Liver (tissue), 9 donors: Measurements from ENCODE around the gene CHORDC1. TPM values are rescaled to one million over a fixed set of nuclear protein-coding genes. Genes with fewer than 3 reads are reported as not detected.

ENCODE experiments used
- DNase-seq: peaks from one replicate; pipeline ENCODE4 v3.0.0-alpha.2; 2017; ENCODE audit warnings: low spot score
- H3K27ac ChIP-seq, 2 donors: one replicate each; pipeline ENCODE4 v1.7.0; 2013; ENCODE audit warnings: inconsistent platforms in 2 of 2, low read length in 2 of 2, control low read depth in 1 of 2, low read depth in 1 of 2, mild to moderate bottlenecking in 1 of 2
- H3K27me3 ChIP-seq, 4 donors: one replicate each; pipeline versions ENCODE4 v1.6.1 to v1.7.0; 2013; ENCODE audit warnings: low read length in 3 of 4, inconsistent platforms in 1 of 4, mild to moderate bottlenecking in 1 of 4, moderate library complexity in 1 of 4; ENCODE audit not compliant: control insufficient read depth in 4 of 4, insufficient read depth in 4 of 4
- H3K36me3 ChIP-seq, 4 donors: one replicate each; pipeline versions ENCODE4 v1.6.1 to v1.7.0; 2013; ENCODE audit warnings: low read length in 3 of 4, mild to moderate bottlenecking in 3 of 4, low read depth in 1 of 4, moderate library complexity in 1 of 4; ENCODE audit not compliant: control insufficient read depth in 4 of 4, insufficient read depth in 3 of 4
- H3K4me1 ChIP-seq, 4 donors: one replicate each; pipeline versions ENCODE4 v1.6.1 to v1.7.0; 2013; ENCODE audit warnings: low read length in 3 of 4, mild to moderate bottlenecking in 3 of 4, moderate library complexity in 1 of 4; ENCODE audit not compliant: control insufficient read depth in 4 of 4, insufficient read depth in 4 of 4
- H3K4me3 ChIP-seq, 3 donors: one replicate each; pipeline versions ENCODE4 v1.6.1 to v1.7.0; 2013; ENCODE audit warnings: low read length in 3 of 3, control low read depth in 1 of 3, low read depth in 1 of 3, mild to moderate bottlenecking in 1 of 3
- H3K9ac ChIP-seq, 2 donors: one replicate each; pipeline ENCODE4 v1.7.0; 2013; ENCODE audit warnings: low read length in 2 of 2, mild to moderate bottlenecking in 2 of 2, moderate library complexity in 2 of 2, control low read depth in 1 of 2, low read depth in 1 of 2
- H3K9me3 ChIP-seq, 4 donors: one replicate each; pipeline versions ENCODE4 v1.6.1 to v1.7.0; 2013; ENCODE audit warnings: low read length in 3 of 4; ENCODE audit not compliant: control insufficient read depth in 4 of 4
- EGR1 ChIP-seq, 2 donors: IDR thresholded peaks; 2 replicates each; pipeline ENCODE4 v1.6.1; 2016 to 2018; ENCODE audit warnings: antibody characterized with exemption in 2 of 2, low read depth in 2 of 2
- FOXA1 ChIP-seq: IDR thresholded peaks from 2 replicates; pipeline ENCODE4 v1.6.1; 2016; ENCODE audit warnings: antibody characterized with exemption
- FOXA2 ChIP-seq: IDR thresholded peaks from 2 replicates; pipeline ENCODE4 v1.6.1; 2016; ENCODE audit warnings: antibody characterized with exemption
- GABPA ChIP-seq, 2 donors: IDR thresholded peaks in 1 of 2; conservative IDR thresholded peaks in 1 of 2; 2 replicates each; pipeline ENCODE4 v1.6.1; 2016; ENCODE audit warnings: antibody characterized with exemption in 2 of 2, mild to moderate bottlenecking in 1 of 2, moderate library complexity in 1 of 2
- HNF4A ChIP-seq, 2 donors: conservative IDR thresholded peaks; 2 replicates each; pipeline ENCODE4 v1.6.1; 2016; ENCODE audit warnings: antibody characterized with exemption in 2 of 2, mild to moderate bottlenecking in 2 of 2
- JUND ChIP-seq, 2 donors: IDR thresholded peaks; 2 replicates each; pipeline ENCODE4 v1.6.1; 2016; ENCODE audit warnings: antibody characterized with exemption in 2 of 2
- MAX ChIP-seq: IDR thresholded peaks from 2 replicates; pipeline ENCODE4 v1.6.1; 2016; ENCODE audit warnings: antibody characterized with exemption
- RAD21 ChIP-seq, 2 donors: IDR thresholded peaks; 2 replicates each; pipeline ENCODE4 v1.6.1; 2016; ENCODE audit warnings: antibody characterized with exemption in 2 of 2, mild to moderate bottlenecking in 2 of 2
- REST ChIP-seq: IDR thresholded peaks from 2 replicates; pipeline ENCODE4 v1.6.1; 2016; ENCODE audit warnings: antibody characterized with exemption, mild to moderate bottlenecking
- RXRA ChIP-seq, 2 donors: IDR thresholded peaks; 2 replicates each; pipeline ENCODE4 v1.6.1; 2017 to 2018; ENCODE audit warnings: antibody characterized with exemption in 2 of 2, mild to moderate bottlenecking in 1 of 2
- SP1 ChIP-seq: IDR thresholded peaks from 2 replicates; pipeline ENCODE4 v1.6.1; 2018; ENCODE audit warnings: antibody characterized with exemption, mild to moderate bottlenecking
- TAF1 ChIP-seq: conservative IDR thresholded peaks from 2 replicates; pipeline ENCODE4 v1.6.1; 2016; ENCODE audit warnings: antibody characterized with exemption, mild to moderate bottlenecking
- WGBS: extraction: QIAGEN DNeasy Blood & Tissue Kit; methylation state at CpG from one replicate; pipeline ENCODE4 v1.1.7; 2013; 5-methylcytosine and 5-hydroxymethylcytosine counted together
- polyA plus RNA-seq, 2 donors: library from polyadenylated mRNA; stranded (reverse) in 1 of 2; unstranded in 1 of 2; fragments of 200-250 nt in 1 of 2; fragments of >200 nt in 1 of 2; fragmentation: Nextera tagmentation in 1 of 2; extraction: Ambion mirVana in 1 of 2; gene quantifications; one replicate each; pipeline versions ENCODE4 v1.2.1 to v1.2.3, GENCODE V29; 2013 to 2015
- total RNA-seq, 2 donors: library from RNA; depleted of rRNA; stranded (reverse); fragments of >200 nt; gene quantifications; one replicate each; pipeline ENCODE4 v1.2.3, GENCODE V29; 2014
- TF ChIP-seq, protein P1 (sequence below): IDR thresholded peaks from 2 replicates; pipeline ENCODE4 v1.6.1; 2016; ENCODE audit warnings: antibody characterized with exemption
- TF ChIP-seq, protein P2 (sequence below): fragments of 150-350 bp; IDR thresholded peaks from 2 replicates; pipeline ENCODE4 v1.5.1; 2017; ENCODE audit warnings: improper control_type of control experiment, low read depth, low read length; ENCODE audit not compliant: missing input control
- donor health status: healthy.
- donor health status: healthy.
- donor health status: healthy.
- donor health status: healthy.
- donor health status: healthy.

CHORDC1 gene
- total and polyA plus RNA-seq, 4 donors, result 9.4 to 39.5 (median 16.7) TPM

- H3K4me3 ChIP-seq, result no peak overlapping the region
- 85% methylated on average over 3 of the region's 3 CpGs for WGBS
Measured at GRCh38 chr11:90252053-90252452, 29.2 kb upstream of the CHORDC1 start.

GRCh38 chr11:90251599-90251998 lies 28.8 kb upstream of the CHORDC1 start:
- Histone ChIP-seq H3K27me3 (no peaks in the 10 kb centered on the region), H3K4me3 (no peak overlapping the region), H3K4me1 (no peaks in the 10 kb centered on the region), H3K9ac (peak overlapping the region in 1 of 2 donors; percentile 27), H3K36me3 (no peaks in the 10 kb centered on the region), H3K27ac (no peak overlapping the region), H3K9me3 (no peaks in the 10 kb centered on the region)
- DNase-seq, result no peak
- WGBS, result 79% methylated on average over 2 of the region's 2 CpGs
- no peak for TF ChIP-seq HNF4A (conservative IDR thresholded peaks at IDR 0.05)
- TF ChIP-seq RXRA (IDR thresholded peaks at IDR 0.05), result no peak

More at GRCh38 chr11:90252053-90252452, 29.2 kb upstream of the CHORDC1 start:
- no peak overlapping the region for H3K27ac ChIP-seq
- no peak for DNase-seq
- H3K27me3 ChIP-seq, result no peaks in the 10 kb centered on the region
- no peaks in the 10 kb centered on the region for H3K36me3 ChIP-seq
- H3K9me3 ChIP-seq, result no peaks in the 10 kb centered on the region
- H3K9ac ChIP-seq, result no peak overlapping the region
- H3K4me1 ChIP-seq, result no peaks in the 10 kb centered on the region
- TF ChIP-seq RAD21 (IDR thresholded peaks at IDR 0.05), result no peak
- no peak for TF ChIP-seq TAF1
- no peak for TF ChIP-seq GABPA (IDR thresholded peaks at IDR 0.05 in 1 of 2, conservative IDR thresholded peaks at IDR 0.05 in 1 of 2)
- TF ChIP-seq REST, result no peak
- TF ChIP-seq HNF4A (conservative IDR thresholded peaks at IDR 0.05), result no peak
- TF ChIP-seq MAX, result no peak
- no peak for TF ChIP-seq JUND (IDR thresholded peaks at IDR 0.05)
- no peak for TF ChIP-seq FOXA2
- no peak for TF ChIP-seq FOXA1
- no peak for TF ChIP-seq SP1

DNA sequence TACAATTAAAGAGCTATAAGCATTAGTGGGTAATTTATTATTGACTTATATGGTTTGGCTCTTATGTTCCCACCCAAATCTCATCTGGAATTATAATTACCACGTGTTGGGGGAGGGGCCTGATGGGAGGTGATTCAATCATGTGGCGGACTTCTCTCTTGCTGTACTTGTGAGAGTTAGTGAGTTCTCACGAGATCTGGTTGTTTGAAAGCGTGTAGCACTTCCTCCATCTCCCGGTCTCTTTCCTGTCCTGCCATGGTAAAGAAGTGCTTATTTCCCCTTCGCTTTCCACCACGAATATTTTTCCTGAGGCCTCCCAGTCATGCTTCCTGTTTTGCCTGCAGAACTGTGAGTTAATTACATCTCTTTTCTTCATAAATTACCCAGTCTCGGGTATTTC lies 28.1 kb upstream of the CHORDC1 start:
- DNase-seq, result no peak

More for the DNA sequence above, 28.1 kb upstream of the CHORDC1 start:
- H3K9ac ChIP-seq, result no peak overlapping the region
- H3K36me3 ChIP-seq, result no peaks in the 10 kb centered on the region
- no peak for TF ChIP-seq TAF1
- no peak for TF ChIP-seq EGR1 (IDR thresholded peaks at IDR 0.05; ENCODE audit: low read depth in 2 of 2)
- TF ChIP-seq, protein P1, sequence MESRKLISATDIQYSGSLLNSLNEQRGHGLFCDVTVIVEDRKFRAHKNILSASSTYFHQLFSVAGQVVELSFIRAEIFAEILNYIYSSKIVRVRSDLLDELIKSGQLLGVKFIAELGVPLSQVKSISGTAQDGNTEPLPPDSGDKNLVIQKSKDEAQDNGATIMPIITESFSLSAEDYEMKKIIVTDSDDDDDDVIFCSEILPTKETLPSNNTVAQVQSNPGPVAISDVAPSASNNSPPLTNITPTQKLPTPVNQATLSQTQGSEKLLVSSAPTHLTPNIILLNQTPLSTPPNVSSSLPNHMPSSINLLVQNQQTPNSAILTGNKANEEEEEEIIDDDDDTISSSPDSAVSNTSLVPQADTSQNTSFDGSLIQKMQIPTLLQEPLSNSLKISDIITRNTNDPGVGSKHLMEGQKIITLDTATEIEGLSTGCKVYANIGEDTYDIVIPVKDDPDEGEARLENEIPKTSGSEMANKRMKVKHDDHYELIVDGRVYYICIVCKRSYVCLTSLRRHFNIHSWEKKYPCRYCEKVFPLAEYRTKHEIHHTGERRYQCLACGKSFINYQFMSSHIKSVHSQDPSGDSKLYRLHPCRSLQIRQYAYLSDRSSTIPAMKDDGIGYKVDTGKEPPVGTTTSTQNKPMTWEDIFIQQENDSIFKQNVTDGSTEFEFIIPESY, result peak; percentile 31
- TF ChIP-seq, protein P2, sequence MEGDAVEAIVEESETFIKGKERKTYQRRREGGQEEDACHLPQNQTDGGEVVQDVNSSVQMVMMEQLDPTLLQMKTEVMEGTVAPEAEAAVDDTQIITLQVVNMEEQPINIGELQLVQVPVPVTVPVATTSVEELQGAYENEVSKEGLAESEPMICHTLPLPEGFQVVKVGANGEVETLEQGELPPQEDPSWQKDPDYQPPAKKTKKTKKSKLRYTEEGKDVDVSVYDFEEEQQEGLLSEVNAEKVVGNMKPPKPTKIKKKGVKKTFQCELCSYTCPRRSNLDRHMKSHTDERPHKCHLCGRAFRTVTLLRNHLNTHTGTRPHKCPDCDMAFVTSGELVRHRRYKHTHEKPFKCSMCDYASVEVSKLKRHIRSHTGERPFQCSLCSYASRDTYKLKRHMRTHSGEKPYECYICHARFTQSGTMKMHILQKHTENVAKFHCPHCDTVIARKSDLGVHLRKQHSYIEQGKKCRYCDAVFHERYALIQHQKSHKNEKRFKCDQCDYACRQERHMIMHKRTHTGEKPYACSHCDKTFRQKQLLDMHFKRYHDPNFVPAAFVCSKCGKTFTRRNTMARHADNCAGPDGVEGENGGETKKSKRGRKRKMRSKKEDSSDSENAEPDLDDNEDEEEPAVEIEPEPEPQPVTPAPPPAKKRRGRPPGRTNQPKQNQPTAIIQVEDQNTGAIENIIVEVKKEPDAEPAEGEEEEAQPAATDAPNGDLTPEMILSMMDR, result no peak
- H3K4me3 ChIP-seq, result no peak overlapping the region
- H3K27ac ChIP-seq, result no peak overlapping the region
- no peaks in the 10 kb centered on the region for H3K9me3 ChIP-seq
- no peaks in the 10 kb centered on the region for H3K27me3 ChIP-seq
- 65% methylated on average over 8 of the region's 8 CpGs for WGBS
- no peaks in the 10 kb centered on the region for H3K4me1 ChIP-seq
